ENCODE measurements around the gene SH2D6.
A peak's percentile ranks its signal among the peaks of the same experiment; 100 is the strongest.

- no peak for TF ChIP-seq YY1 (IDR thresholded peaks at IDR 0.05; ENCODE audit: low read depth, low read length)
- no peak for TF ChIP-seq SP1 (IDR thresholded peaks at IDR 0.05; ENCODE audit: low read depth, low read length)
- no peak for TF ChIP-seq ASH2L (IDR thresholded peaks at IDR 0.05; ENCODE audit: low read length)
- TF ChIP-seq PHF8 (conservative IDR thresholded peaks at IDR 0.05; ENCODE audit: low read depth, low read length): no peak
- TF ChIP-seq MAFK (IDR thresholded peaks at IDR 0.05; ENCODE audit: low read depth, low read length): peak; percentile 34; the same call in 1 of the 2 replicates
- no peak for TF ChIP-seq GABPA (IDR thresholded peaks at IDR 0.05; ENCODE audit: borderline replicate concordance, insufficient read depth, low read length)
- no peak for TF ChIP-seq CREB1 (IDR thresholded peaks at IDR 0.05)
- no peak for TF ChIP-seq CTCF (IDR thresholded peaks at IDR 0.05; ENCODE audit: control extremely low read depth in 1 of 3, insufficient read depth in 1 of 3, low read depth in 1 of 3, low read length in 3 of 3)
- no peak for TF ChIP-seq POLR2A (IDR thresholded peaks at IDR 0.05; ENCODE audit: control extremely low read depth in 1 of 2, low read depth in 2 of 2, low read length in 2 of 2)
- no peak for TF ChIP-seq SIN3A (conservative IDR thresholded peaks at IDR 0.05 in 1 of 2, IDR thresholded peaks at IDR 0.05 in 1 of 2; ENCODE audit: low read depth in 1 of 2, low read length in 2 of 2)
- no peak for TF ChIP-seq KDM1A (IDR thresholded peaks at IDR 0.05; ENCODE audit: borderline replicate concordance, low read length)
- TF ChIP-seq EZH2 (IDR thresholded peaks at IDR 0.05; ENCODE audit: low read depth, low read length, severe bottlenecking): no peak
- no peak for TF ChIP-seq CBX8 (IDR thresholded peaks at IDR 0.05; ENCODE audit: borderline replicate concordance, low read depth, low read length)
Measured at GRCh38 chr2:85423525-85423924, 5.0 kb downstream of the SH2D6 start.

Measured in H1 (cell line).